HepG2 (cell line): ENCODE results near the gene BPIFA1. TPM values are rescaled to one million over a fixed set of nuclear protein-coding genes. Genes with fewer than 3 reads are reported as not detected.

Experiments
- ARID2 ChIP-seq: sonication (generic); formaldehyde crosslinking; IDR thresholded peaks from 2 replicates; pipeline ENCODE4 v1.8.1; 2022; ENCODE audit warnings: mild to moderate bottlenecking, missing genetic modification reagents, borderline replicate concordance
- ATF7-NPFF ChIP-seq: sonication (generic); formaldehyde crosslinking; IDR thresholded peaks from 2 replicates; pipeline ENCODE4 v1.8.1; 2023; ENCODE audit warnings: mild to moderate bottlenecking, low read depth, missing genetic modification reagents, moderate library complexity
- CBX2 ChIP-seq, 2 experiments: fragments of 200-600 bp in 1 of 2; sonication (generic); formaldehyde crosslinking in 1 of 2; IDR thresholded peaks; 2 replicates each; pipeline versions ENCODE4 v1.7.0 to v1.8.1; 2018 to 2022; ENCODE audit warnings: low read depth in 2 of 2, low read length in 1 of 2, mild to moderate bottlenecking in 1 of 2, missing genetic modification reagents in 1 of 2
- CSRNP1 ChIP-seq: sonication (generic); formaldehyde crosslinking; IDR thresholded peaks from 2 replicates; pipeline ENCODE4 v1.8.1; 2023; ENCODE audit warnings: mild to moderate bottlenecking, missing genetic modification reagents
- GTF2F1 ChIP-seq: fragments of 150-350 bp; IDR thresholded peaks from 2 replicates; pipeline ENCODE4 v1.6.1; 2014; ENCODE audit warnings: low read length
- HHEX ChIP-seq: IDR thresholded peaks from 2 replicates; pipeline ENCODE4 v1.6.1; 2016; ENCODE audit warnings: control low read depth
- HNF1A ChIP-seq, 2 experiments: sonication (generic) in 1 of 2; formaldehyde crosslinking in 1 of 2; IDR thresholded peaks; 2 replicates each; pipeline versions ENCODE4 v1.4.0 to v1.6.1; 2016 to 2020; ENCODE audit warnings: borderline replicate concordance in 1 of 2, low read depth in 1 of 2, mild to moderate bottlenecking in 1 of 2, missing genetic modification reagents in 1 of 2
- HNRNPUL1 ChIP-seq: fragments of 200-400 bp; formaldehyde crosslinking; IDR thresholded peaks from 2 replicates; pipeline ENCODE4 v1.6.1; 2017; ENCODE audit warnings: low read depth, mild to moderate bottlenecking, low read length, moderate library complexity
- HOXA7 ChIP-seq: sonication (generic); formaldehyde crosslinking; IDR thresholded peaks from 2 replicates; pipeline ENCODE4 v1.8.1; 2022; ENCODE audit warnings: mild to moderate bottlenecking, missing genetic modification reagents, moderate library complexity
- NFE2 ChIP-seq: sonication (generic); formaldehyde crosslinking; IDR thresholded peaks from 2 replicates; pipeline ENCODE4 v1.4.0; 2020; ENCODE audit warnings: missing genetic modification reagents
- NFYC ChIP-seq: IDR thresholded peaks from 2 replicates; pipeline ENCODE4 v1.6.1; 2016; ENCODE audit warnings: missing genetic modification reagents, missing compliant biosample characterization
- SIN3A ChIP-seq: IDR thresholded peaks from 2 replicates; pipeline ENCODE4 v1.6.1; 2011; ENCODE audit warnings: low read depth, mild to moderate bottlenecking, control low read depth, low read length, borderline replicate concordance
- SIN3B ChIP-seq: fragments of 150-350 bp; IDR thresholded peaks from 2 replicates; pipeline ENCODE4 v1.6.1; 2014; ENCODE audit warnings: low read length
- SNRNP70 ChIP-seq: fragments of 200-400 bp; formaldehyde crosslinking; IDR thresholded peaks from 2 replicates; pipeline ENCODE4 v1.6.1; 2017; ENCODE audit warnings: mild to moderate bottlenecking, low read depth, low read length, moderate library complexity
- TCF12 ChIP-seq, 2 experiments: fragments of 450-650 bp in 1 of 2; sonication (generic) in 1 of 2; formaldehyde crosslinking in 1 of 2; IDR thresholded peaks; 2 replicates each; pipeline versions ENCODE4 v1.6.1 to v1.8.0; 2017 to 2022; ENCODE audit warnings: antibody characterized with exemption in 1 of 2, mild to moderate bottlenecking in 1 of 2, missing genetic modification reagents in 1 of 2, moderate library complexity in 1 of 2
- TEAD3 ChIP-seq: optimal IDR thresholded peaks from 2 replicates; pipeline ENCODE3; 2016; ENCODE audit warnings: borderline replicate concordance
- ZNF20 ChIP-seq: sonication (generic); formaldehyde crosslinking; IDR thresholded peaks from 2 replicates; pipeline ENCODE4 v1.4.0; 2020; ENCODE audit warnings: mild to moderate bottlenecking, moderate library complexity, missing genetic modification reagents
- ZNF205 ChIP-seq: IDR thresholded peaks from 2 replicates; pipeline ENCODE4 v1.6.1; 2018; ENCODE audit warnings: missing biosample characterization, missing genetic modification reagents
- ZNF441 ChIP-seq: sonication (generic); formaldehyde crosslinking; IDR thresholded peaks from 2 replicates; pipeline ENCODE4 v1.7.0; 2021; ENCODE audit warnings: missing genetic modification reagents, borderline replicate concordance
- ZNF512B ChIP-seq: sonication (generic); formaldehyde crosslinking; IDR thresholded peaks from 2 replicates; pipeline ENCODE4 v1.5.1; 2020; ENCODE audit warnings: missing genetic modification reagents, mild to moderate bottlenecking, borderline replicate concordance
- ZNF816 ChIP-seq: sonication (generic); formaldehyde crosslinking; IDR thresholded peaks from 2 replicates; pipeline ENCODE4 v1.8.0; 2022; ENCODE audit warnings: missing genetic modification reagents, mild to moderate bottlenecking, borderline replicate concordance
- polyA plus RNA-seq, 8 experiments: library from polyadenylated mRNA; depleted of rRNA in 3 of 8; stranded (reverse) in 7 of 8; unstranded in 1 of 8; fragments of >200 nt; fragmentation: Illumina TruSeq in 4 of 8; extraction: Trizol in 4 of 8; gene quantifications; 2 replicates each; pipeline versions ENCODE4 v1.2.1 to v1.2.3, GENCODE V29; 2011 to 2016; ENCODE audit warnings: low read depth in 4 of 8, missing spikeins in 1 of 8, mixed read lengths in 1 of 8; ENCODE audit not compliant: insufficient read depth in 1 of 8
- total RNA-seq, 5 experiments: library from RNA; depleted of rRNA; stranded (reverse); fragments of >200 nt; fragmentation: Illumina TruSeq; extraction: Trizol; gene quantifications; 2 replicates each; pipeline ENCODE4 v1.2.3, GENCODE V29; 2016; ENCODE audit warnings: low read depth in 1 of 5

Gene BPIFA1
- total and polyA plus RNA-seq, 2 of the 13 experiments (the other 11 are each of a cell fraction or from before 2014, with no cell fraction given): not detected

- TF ChIP-seq ZNF441 (CRISPR knock-in tag) (no peak), GTF2F1 (no peak), HOXA7 (CRISPR knock-in tag) (no peak), NFE2 (no peak), HHEX (no peak), SNRNP70 (no peak), ATF7-NPFF (CRISPR knock-in tag) (no peak), SIN3B (no peak), SIN3A (no peak), ZNF20 (CRISPR knock-in tag) (no peak), CBX2 (IDR thresholded peaks at IDR 0.05; ENCODE audit: low read depth, low read length) (no peak), CBX2 (CRISPR knock-in tag; IDR thresholded peaks at IDR 0.05; ENCODE audit: low read depth) (no peak), TEAD3 (CRISPR knock-in tag) (no peak), NFYC (no peak), HNF1A (IDR thresholded peaks at IDR 0.05; ENCODE audit: low read depth) (no peak), HNF1A (CRISPR knock-in tag; IDR thresholded peaks at IDR 0.05; ENCODE audit: borderline replicate concordance) (peak; percentile 65; the same call in 1 of the 2 replicates), ARID2 (CRISPR knock-in tag) (peak; percentile 83; the same call in 1 of the 2 replicates), CSRNP1 (CRISPR knock-in tag) (peak; percentile 79), ZNF816 (CRISPR knock-in tag) (no peak), ZNF205 (no peak), TCF12 (IDR thresholded peaks at IDR 0.05) (no peak), TCF12 (CRISPR knock-in tag; IDR thresholded peaks at IDR 0.05) (0 out of 2 replicates have a peak, but pooled peaks have one; percentile 37), ZNF512B (no peak), HNRNPUL1 (no peak)
Observed at GRCh38 chr20:33281550-33282146, 45.9 kb downstream of the BPIFA1 start (continued).
